Dedifferentiated amniotic fluid mesenchymal stem cell (primary cell): ENCODE data around the gene C1QTNF7.

Experiments used
- DNase-seq: peaks from one replicate; pipeline ENCODE4 v3.0.0-alpha.2; 2016; ENCODE audit errors: extremely low spot score

Gene C1QTNF7

DNA sequence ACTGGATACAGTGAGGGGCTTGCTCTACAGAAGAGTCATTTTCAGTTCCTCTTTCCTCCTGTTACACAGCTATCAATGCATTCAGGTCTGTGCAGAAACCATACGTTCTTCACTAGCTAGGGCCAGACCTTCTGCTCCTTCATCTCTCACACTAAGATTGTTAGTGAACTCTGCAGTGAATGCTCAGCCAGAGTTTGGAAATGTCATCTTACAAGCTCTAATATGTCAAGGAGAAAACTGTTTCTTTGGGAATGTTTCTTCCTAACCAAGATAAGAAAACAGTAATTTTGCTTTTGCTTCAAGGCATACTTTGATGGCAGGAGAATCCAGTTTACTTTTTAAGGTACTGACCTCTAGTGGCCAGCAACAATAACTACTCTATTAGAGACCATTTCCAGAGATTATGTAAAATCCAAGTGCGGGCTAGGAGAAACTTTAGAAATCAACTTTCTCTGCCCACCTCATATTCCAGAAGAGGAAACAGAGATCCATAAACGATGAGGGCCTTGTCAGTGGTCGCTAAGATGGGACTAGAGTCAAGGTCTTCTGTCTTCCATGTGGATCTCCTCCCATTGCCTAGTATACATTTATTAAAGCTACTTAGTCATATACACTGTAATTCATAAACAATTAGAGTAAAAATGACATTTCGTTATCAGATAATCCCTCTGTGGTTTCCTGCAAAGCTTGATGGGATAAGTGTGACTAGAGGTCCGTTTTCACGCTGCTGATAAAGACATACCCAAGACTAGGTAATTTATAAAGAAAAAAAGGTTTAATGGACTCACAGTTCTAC lies 29.8 kb downstream of the C1QTNF7 start:
- peak; percentile 83 for DNase-seq

GRCh38 chr4:15458616-15459015 lies 30.8 kb downstream of the C1QTNF7 start:
- DNase-seq, result no peak

- DNase-seq, result no peak
Measured at GRCh38 chr4:15459706-15460105, 31.9 kb downstream of the C1QTNF7 start.

- DNase-seq, result no peak
Measured at GRCh38 chr4:15466596-15466995, 38.8 kb downstream of the C1QTNF7 start.

DNA sequence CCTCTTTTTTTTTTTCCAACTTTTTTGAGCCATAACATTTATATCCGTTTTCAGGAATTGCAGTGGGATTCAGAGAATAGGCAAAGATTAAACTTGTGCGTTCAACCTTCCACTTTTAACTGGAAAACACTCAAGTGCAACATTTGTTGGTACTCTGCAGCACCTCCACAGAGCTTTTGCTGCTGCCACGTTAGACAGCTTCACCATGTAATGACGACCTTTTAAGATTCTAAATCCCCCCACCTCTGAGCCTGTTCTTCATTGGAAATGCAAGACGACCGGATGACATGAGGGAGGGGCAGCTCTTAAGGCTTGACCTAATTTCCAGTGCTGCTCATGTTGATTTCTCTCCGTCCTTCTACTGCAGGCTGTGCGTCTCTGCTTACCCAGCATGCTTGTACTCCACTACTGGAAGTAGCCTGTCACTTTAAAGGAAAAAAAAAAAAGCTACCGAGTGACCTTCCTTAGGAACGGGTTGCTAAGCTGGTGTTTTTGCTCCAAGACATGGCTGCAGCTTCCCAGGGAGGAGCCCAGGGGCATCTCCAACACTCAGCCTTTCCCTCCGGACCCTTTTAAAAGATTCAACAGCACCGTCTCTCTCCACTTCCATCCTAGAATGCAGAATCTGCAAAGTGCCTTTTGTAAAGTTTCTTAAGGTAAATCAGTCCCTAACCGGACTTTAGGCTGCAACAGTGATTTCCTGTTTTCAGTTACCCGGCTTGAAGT lies 41.7 kb downstream of the C1QTNF7 start, which contains the start of gene CC2D2A:
Gene CC2D2A, plus strand, starts transcription at position 481 of the 726 bp plus-strand sequence. CDS start 6,051 bp downstream, outside the sequence.
- DNase-seq, result peak; percentile 61

- DNase-seq, result no peak
Measured at GRCh38 chr4:15470128-15470475, 42.3 kb downstream of the C1QTNF7 start.

GRCh38 chr4:15476396-15476795 lies 48.6 kb downstream of the C1QTNF7 start:
- no peak for DNase-seq

GRCh38 chr4:15478724-15479088 lies 50.9 kb downstream of the C1QTNF7 start:
- no peak for DNase-seq

DNA sequence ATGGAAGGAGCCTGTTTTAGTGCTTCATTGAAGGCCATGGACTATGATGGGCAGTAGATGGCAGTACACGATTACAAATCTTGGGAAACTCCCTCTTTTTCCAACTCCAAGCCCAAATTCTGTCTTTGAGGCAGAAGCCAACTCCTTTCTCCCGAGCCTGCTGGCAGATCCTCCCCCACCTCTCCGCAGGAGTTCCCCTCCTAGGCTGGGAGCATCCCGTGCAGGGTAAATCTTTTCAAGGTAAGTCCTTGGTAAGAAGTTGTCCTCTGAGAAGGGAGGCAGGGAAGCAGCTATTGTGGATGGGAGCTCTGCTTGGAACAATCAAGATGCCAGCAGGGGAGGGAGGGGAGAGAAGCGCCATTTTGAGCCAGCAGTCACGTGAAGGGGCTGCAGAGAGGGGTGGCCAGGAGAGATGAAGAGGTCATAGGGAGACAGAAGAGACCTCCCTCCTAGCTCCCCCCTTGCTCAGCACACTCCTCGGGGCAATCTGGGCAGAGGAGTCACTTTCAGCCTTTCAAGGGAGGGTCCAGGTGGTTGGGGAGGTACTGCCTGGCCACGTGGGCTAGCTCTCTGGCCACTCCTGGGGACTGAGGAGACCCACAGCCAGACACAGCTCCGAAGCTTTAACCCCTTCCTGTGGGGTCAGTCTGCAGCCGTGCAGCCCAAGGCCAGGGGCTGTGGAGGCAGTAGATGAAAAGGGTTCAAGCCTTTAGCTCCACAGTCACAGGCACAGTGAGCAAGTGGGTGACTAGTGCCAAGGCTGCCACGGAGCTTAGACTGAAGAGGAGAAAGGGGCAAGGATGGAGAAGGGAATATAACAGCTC lies 51.5 kb downstream of the C1QTNF7 start:
- peak; percentile 90 for DNase-seq

GRCh38 chr4:15479913-15480185 lies 52.0 kb downstream of the C1QTNF7 start:
- DNase-seq, result peak; percentile 67

- DNase-seq, result no peak
Measured at GRCh38 chr4:15481961-15482745, 54.3 kb downstream of the C1QTNF7 start.

DNA sequence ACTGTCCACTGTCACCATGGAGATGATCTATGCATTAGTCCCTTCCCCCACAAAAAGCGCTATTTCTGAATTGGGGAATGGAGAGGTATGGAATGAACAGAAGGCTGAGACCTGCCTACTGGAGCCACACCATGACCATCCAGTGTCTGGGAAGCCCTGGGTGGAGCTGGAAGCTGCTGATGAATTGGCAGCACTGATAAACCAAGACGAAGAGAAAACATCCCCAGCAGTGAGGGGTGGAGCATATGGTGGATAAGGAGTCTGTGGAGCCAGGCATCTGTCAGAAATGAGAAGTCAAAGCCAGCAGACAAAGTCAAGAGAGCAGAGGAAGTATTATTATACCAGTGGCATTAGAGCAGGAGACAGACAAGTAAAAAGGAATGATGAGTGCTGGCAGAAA lies 55.0 kb downstream of the C1QTNF7 start:
- DNase-seq, result no peak

DNA sequence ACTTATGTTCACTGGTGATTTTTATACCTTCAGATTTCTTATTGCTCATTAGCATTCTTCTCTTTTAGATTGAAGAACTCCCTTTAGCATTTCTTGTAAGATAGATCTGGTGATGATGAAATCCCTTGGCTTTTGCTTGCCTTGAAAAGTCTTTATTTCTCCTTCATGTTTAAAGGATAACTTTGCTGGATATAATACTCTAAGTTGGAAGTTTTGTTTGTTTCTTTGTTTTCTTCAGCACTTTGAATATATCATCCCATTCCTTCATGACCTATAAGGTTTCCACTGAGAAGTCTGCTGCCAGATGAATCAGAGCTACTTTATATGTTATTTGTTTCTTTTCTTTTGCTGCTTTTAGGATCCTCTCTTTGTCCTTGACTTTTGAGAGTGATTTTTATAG lies 60.3 kb downstream of the C1QTNF7 start:
- no peak for DNase-seq

GRCh38 chr4:15488658-15489470 lies 61.0 kb downstream of the C1QTNF7 start:
- DNase-seq, result peak; percentile 91

DNA sequence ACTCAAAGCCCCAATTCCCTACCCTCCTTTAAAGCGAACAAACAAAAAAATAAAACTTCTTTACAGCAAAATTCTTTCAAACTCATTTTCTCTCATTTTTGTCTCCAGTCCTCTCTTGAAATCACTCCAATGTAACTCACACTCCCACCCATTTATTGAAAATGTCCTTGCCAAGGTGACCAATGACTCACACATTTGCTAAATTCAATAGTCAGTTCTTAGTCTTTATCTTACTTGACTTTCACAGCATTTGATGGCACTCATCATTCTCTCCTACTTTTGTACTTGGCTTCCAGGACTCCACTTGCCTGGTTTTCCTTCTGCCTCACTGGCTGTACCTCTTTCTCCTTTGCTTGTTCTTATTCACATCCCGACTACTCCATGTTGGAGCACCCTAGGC lies 61.7 kb downstream of the C1QTNF7 start:
- DNase-seq, result no peak

DNA sequence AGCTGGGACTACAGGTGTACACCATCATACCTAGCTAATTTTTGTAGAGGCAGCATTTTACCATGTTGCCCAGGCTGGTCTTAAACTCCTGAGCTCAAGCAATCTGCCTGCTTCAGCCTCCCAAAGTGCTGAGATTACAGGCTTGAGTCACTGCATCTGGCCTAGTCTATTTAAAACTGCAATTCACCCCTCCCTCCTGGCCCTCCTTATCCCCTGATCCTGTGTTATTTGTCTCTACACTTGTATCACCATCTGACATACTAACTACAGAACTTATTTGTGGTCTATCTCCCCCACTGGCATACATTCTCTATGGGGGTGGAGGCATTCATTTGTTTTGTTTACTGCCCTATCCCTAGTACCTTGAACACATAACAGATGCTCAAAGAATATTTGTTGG lies 65.6 kb downstream of the C1QTNF7 start:
- DNase-seq, result no peak

DNA sequence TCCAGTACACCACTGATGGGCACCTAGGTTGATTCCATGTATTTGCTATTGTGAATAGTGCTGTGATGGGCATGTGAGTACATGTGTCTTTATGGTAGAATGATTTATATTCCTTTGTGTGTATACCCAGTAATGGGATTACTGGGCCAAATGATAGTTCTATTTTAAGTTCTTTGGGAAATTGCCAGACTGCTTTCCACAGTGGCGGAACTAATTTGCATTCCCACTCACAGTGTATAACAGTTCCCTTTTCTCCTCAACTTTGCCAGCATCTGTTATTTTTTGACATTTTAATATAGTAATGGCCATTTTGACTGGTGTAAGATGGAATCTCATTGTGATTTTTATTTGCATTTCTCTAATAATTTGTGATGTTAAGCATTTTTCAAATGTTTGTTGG lies 67.8 kb downstream of the C1QTNF7 start:
- no peak for DNase-seq
